Pulmonary artery endothelial cell (primary cell): Measurements from ENCODE around the gene TEF. TPM values are rescaled to one million over a fixed set of nuclear protein-coding genes. Genes with fewer than 3 reads are reported as not detected.

Experiments
- total RNA-seq: library from RNA; depleted of rRNA; stranded (reverse); fragments of >200 nt; gene quantifications from 2 replicates; pipeline ENCODE4 v1.2.3, GENCODE V29; 2014

Gene TEF
- total RNA-seq, 1 donor from 2014 or later = 4.0 TPM

Other genes starting within 250 kb of the TEF start
- gene L3MBTL2, start 176.6 kb upstream of the TEF start, total RNA-seq = 30.2 and 42.8 TPM in 2 replicates
- 0.66 and 0.74 TPM in 2 replicates for gene CHADL, start 141.0 kb upstream of the TEF start, total RNA-seq
- gene RANGAP1, start 95.8 kb upstream of the TEF start, total RNA-seq = 120 and 191 TPM in 2 replicates
- 63.9 and 108 TPM in 2 replicates for gene ZC3H7B, start 80.4 kb upstream of the TEF start, total RNA-seq
- gene TOB2, start 64.9 kb downstream of the TEF start, total RNA-seq = 17.1 and 25.4 TPM in 2 replicates
- gene PHF5A, start 86.8 kb downstream of the TEF start, total RNA-seq = 87.6 and 108 TPM in 2 replicates
- gene ACO2, start 87.2 kb downstream of the TEF start, total RNA-seq = 84.5 and 91.0 TPM in 2 replicates
- gene POLR3H, start 162.5 kb downstream of the TEF start, total RNA-seq = 18.3 and 22.5 TPM in 2 replicates
- gene CSDC2, start 179.1 kb downstream of the TEF start, total RNA-seq = not detected in 2 replicates
- 4.1 and 4.4 TPM in 2 replicates for gene PMM1, start 207.9 kb downstream of the TEF start, total RNA-seq
- 18.6 and 30.1 TPM in 2 replicates for gene DESI1, start 239.1 kb downstream of the TEF start, total RNA-seq
- 454 and 528 TPM in 2 replicates for gene XRCC6, start 239.4 kb downstream of the TEF start, total RNA-seq